Measurements from ENCODE around the gene RBM6. TPM values are rescaled to one million over a fixed set of nuclear protein-coding genes. Genes with fewer than 3 reads are reported as not detected.

RBM6 gene
- polyA plus RNA-seq, 2 donors, result 36.5 to 101 TPM

DNA sequence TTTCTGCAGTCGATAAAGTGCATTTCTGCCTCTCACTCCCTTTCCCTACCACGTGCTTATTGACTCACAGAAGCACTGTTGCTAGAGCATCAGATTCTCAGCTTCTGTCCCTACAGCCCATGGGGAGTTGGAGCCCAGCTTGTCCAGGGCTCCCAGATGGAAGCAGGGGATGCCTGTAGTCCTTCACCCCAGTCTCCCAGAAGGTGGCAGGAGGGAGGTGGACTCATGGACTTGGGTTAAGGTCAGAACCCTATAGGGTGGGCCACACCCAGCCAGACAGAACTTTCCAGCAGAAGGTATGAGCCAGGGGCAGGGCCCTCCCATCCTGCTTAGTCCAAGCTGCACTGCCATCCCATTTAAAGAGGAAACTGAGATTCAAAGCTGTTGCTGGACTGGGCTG, 182.1 kb downstream of the RBM6 start:
- peaks cover 12 to 31% of the 10 kb centered on the region in 2 donors for H3K36me3 ChIP-seq (ENCODE audit: control insufficient read depth in 2 of 2, insufficient read depth in 2 of 2, low read length in 1 of 2)
- WGBS, 2 donors, result 52 to 66% methylated on average over 2 of the region's 2 CpGs
- no peaks in the 10 kb centered on the region for H3K27me3 ChIP-seq (ENCODE audit: control insufficient read depth in 1 of 2, insufficient read depth in 2 of 2, low read length in 2 of 2)
- H3K4me1 ChIP-seq (ENCODE audit: control insufficient read depth in 2 of 2, insufficient read depth in 2 of 2, low read length in 1 of 2), result peaks cover 12 to 34% of the 10 kb centered on the region in 2 donors
- peak overlapping the region in 1 of 2 donors; percentile 72 for H3K27ac ChIP-seq (ENCODE audit: low read depth in 2 of 2, low read length in 1 of 2)
- H3K9me3 ChIP-seq (ENCODE audit: control insufficient read depth in 2 of 2, insufficient read depth in 1 of 2, low read depth in 1 of 2, low read length in 1 of 2), result no peaks in the 10 kb centered on the region
- no peak overlapping the region for H3K4me3 ChIP-seq (ENCODE audit: low read depth in 1 of 2, low read length in 2 of 2)

GRCh38 chr3:50122661-50123391, 182.9 kb downstream of the RBM6 start:
- WGBS, 2 donors, result 67 to 77% methylated on average over 14 of the region's 14 CpGs

DNA sequence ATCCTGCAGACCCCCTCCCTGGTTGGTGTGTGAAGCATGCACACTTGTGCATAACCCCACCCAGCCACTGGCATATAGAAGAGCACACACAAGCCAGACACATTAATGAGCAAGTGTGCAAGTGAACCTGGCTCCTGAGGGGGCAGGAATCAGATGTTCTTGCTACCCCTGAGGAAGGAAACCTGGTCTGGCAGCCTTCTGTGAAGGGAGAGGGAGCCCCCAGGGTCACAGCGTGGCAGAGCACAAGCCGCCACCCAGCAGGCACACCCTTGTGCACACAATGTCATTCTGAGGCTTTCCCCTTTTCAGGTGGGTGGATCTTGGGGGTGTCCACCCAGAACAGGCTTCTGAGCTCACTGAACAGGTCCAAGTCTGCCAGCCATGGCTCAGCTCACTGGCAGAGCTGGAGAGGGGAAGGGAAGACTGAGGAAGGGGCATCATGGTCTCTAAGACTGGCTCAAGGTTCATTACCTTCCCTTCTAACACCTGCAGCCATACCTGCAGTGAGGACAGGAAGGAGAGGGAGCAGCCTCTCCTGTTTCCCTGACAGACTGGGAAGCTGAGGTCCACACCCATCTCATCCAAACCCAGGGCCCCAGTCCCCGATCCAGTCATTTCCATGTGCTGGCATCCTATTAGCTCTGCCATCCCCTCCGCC, 183.6 kb downstream of the RBM6 start:
- 40 to 44% methylated on average over 4 of the region's 4 CpGs for WGBS, 2 donors
- no peaks in the 10 kb centered on the region for H3K9me3 ChIP-seq (ENCODE audit: control insufficient read depth in 2 of 2, insufficient read depth in 1 of 2, low read depth in 1 of 2, low read length in 1 of 2)
- H3K4me3 ChIP-seq (ENCODE audit: low read depth in 1 of 2, low read length in 2 of 2), result no peak overlapping the region

More at GRCh38 chr3:50122661-50123391, 182.9 kb downstream of the RBM6 start:
- Histone ChIP-seq H3K27me3 (ENCODE audit: control insufficient read depth in 1 of 2, insufficient read depth in 2 of 2, low read length in 2 of 2) (no peaks in the 10 kb centered on the region), H3K36me3 (ENCODE audit: control insufficient read depth in 2 of 2, insufficient read depth in 2 of 2, low read length in 1 of 2) (peaks cover 6 to 26% of the 10 kb centered on the region in 2 donors), H3K27ac (ENCODE audit: low read depth in 2 of 2, low read length in 1 of 2) (peak overlapping the region; percentile 27 to 72), H3K4me3 (ENCODE audit: low read depth in 1 of 2, low read length in 2 of 2) (no peak overlapping the region), H3K4me1 (ENCODE audit: control insufficient read depth in 2 of 2, insufficient read depth in 2 of 2, low read length in 1 of 2) (peaks cover 12 to 34% of the 10 kb centered on the region in 2 donors), H3K9me3 (ENCODE audit: control insufficient read depth in 2 of 2, insufficient read depth in 1 of 2, low read depth in 1 of 2, low read length in 1 of 2) (no peaks in the 10 kb centered on the region)

GRCh38 chr3:50124052-50124799, 184.3 kb downstream of the RBM6 start:
- H3K4me3 ChIP-seq (ENCODE audit: low read depth in 1 of 2, low read length in 2 of 2), result no peak overlapping the region
- peaks cover 0 to 14% of the 10 kb centered on the region in 2 donors for H3K36me3 ChIP-seq (ENCODE audit: control insufficient read depth in 2 of 2, insufficient read depth in 2 of 2, low read length in 1 of 2)
- H3K4me1 ChIP-seq (ENCODE audit: control insufficient read depth in 2 of 2, insufficient read depth in 2 of 2, low read length in 1 of 2), result peaks cover 12 to 34% of the 10 kb centered on the region in 2 donors
- peak overlapping the region in 1 of 2 donors; percentile 66 for H3K27ac ChIP-seq (ENCODE audit: low read depth in 2 of 2, low read length in 1 of 2)
- WGBS, 2 donors, result 18 to 25% methylated on average over 15 of the region's 15 CpGs
- no peaks in the 10 kb centered on the region for H3K9me3 ChIP-seq (ENCODE audit: control insufficient read depth in 2 of 2, insufficient read depth in 1 of 2, low read depth in 1 of 2, low read length in 1 of 2)
- no peaks in the 10 kb centered on the region for H3K27me3 ChIP-seq (ENCODE audit: control insufficient read depth in 1 of 2, insufficient read depth in 2 of 2, low read length in 2 of 2)

More for the DNA sequence above, 183.6 kb downstream of the RBM6 start:
- Histone ChIP-seq H3K27me3 (ENCODE audit: control insufficient read depth in 1 of 2, insufficient read depth in 2 of 2, low read length in 2 of 2) (no peaks in the 10 kb centered on the region), H3K36me3 (ENCODE audit: control insufficient read depth in 2 of 2, insufficient read depth in 2 of 2, low read length in 1 of 2) (peaks cover 2 to 19% of the 10 kb centered on the region in 2 donors), H3K27ac (ENCODE audit: low read depth in 2 of 2, low read length in 1 of 2) (peak overlapping the region; percentile 47 to 66), H3K4me1 (ENCODE audit: control insufficient read depth in 2 of 2, insufficient read depth in 2 of 2, low read length in 1 of 2) (peaks cover 12 to 34% of the 10 kb centered on the region in 2 donors)

DNA sequence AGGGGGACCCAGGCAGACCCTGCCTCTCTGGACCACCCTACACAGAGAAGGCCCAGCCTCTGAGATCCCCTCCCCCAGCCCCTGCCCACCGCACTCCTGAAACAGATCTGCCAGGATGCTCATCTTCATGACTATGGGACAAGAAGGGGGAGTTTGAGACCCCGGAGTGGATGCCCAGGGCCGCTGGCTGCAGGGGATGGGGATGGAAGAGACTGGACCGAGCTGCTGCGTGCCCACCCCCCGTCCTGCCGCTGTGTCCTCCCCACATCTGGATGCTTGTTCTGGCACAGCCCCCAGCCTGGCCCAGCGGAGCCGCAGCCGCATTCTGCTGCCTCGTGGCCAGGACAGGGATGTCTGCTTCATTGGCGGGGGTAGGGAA, 184.8 kb downstream of the RBM6 start:
- H3K36me3 ChIP-seq (ENCODE audit: control insufficient read depth in 2 of 2, insufficient read depth in 2 of 2, low read length in 1 of 2), result peaks cover 0 to 10% of the 10 kb centered on the region in 2 donors
- 40 to 61% methylated on average over 12 of the region's 12 CpGs for WGBS, 2 donors
- no peaks in the 10 kb centered on the region for H3K27me3 ChIP-seq (ENCODE audit: control insufficient read depth in 1 of 2, insufficient read depth in 2 of 2, low read length in 2 of 2)
- peaks cover 12 to 34% of the 10 kb centered on the region in 2 donors for H3K4me1 ChIP-seq (ENCODE audit: control insufficient read depth in 2 of 2, insufficient read depth in 2 of 2, low read length in 1 of 2)
- peak overlapping the region in 1 of 2 donors; percentile 6 for H3K27ac ChIP-seq (ENCODE audit: low read depth in 2 of 2, low read length in 1 of 2)
- H3K4me3 ChIP-seq (ENCODE audit: low read depth in 1 of 2, low read length in 2 of 2), result no peak overlapping the region
- no peaks in the 10 kb centered on the region for H3K9me3 ChIP-seq (ENCODE audit: control insufficient read depth in 2 of 2, insufficient read depth in 1 of 2, low read depth in 1 of 2, low read length in 1 of 2)

DNA sequence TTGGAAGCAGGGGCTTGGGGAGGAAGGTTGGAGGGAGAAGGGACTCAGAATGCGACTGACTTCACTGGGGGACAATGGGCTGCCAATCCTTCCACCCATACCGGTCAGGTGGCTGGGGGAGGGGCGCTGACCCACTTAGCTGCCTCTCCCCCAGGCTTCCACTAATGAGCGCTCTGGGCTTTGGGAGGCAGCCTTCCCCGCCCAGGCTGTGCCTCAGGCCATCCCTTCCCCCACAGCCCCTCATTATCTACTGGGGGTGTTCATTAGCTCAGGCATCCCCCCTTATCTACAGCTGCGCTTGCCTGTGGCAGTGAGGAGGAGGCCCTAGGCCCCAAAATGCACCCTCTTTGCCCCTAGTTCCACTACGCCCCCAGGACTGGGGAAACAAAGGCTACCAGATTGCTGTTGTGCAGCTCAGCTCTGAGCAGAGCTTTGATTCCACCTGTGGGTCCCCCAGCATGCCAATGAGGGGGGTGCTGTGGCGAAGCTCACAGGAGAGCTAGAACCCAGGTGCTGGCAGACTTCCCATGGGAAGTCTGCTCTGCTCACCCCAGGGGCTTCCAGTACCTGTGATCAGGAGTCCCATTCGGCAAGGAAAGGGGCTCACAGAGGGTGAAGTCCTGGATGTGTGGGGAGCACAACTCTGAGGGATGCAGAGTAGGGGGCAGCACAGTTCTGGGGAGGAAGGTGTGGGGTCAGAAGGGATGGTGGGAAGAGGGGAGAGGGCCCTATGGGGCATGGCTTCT, 185.8 kb downstream of the RBM6 start:
- peaks cover 12 to 34% of the 10 kb centered on the region in 2 donors for H3K4me1 ChIP-seq (ENCODE audit: control insufficient read depth in 2 of 2, insufficient read depth in 2 of 2, low read length in 1 of 2)
- H3K9me3 ChIP-seq (ENCODE audit: control insufficient read depth in 2 of 2, insufficient read depth in 1 of 2, low read depth in 1 of 2, low read length in 1 of 2), result no peaks in the 10 kb centered on the region
- H3K36me3 ChIP-seq (ENCODE audit: control insufficient read depth in 2 of 2, insufficient read depth in 2 of 2, low read length in 1 of 2), result peaks cover 0 to 6% of the 10 kb centered on the region in 2 donors
- no peak overlapping the region for H3K4me3 ChIP-seq (ENCODE audit: low read depth in 1 of 2, low read length in 2 of 2)
- 73 to 80% methylated on average over 8 of the region's 9 CpGs for WGBS, 2 donors
- H3K27ac ChIP-seq (ENCODE audit: low read depth in 2 of 2, low read length in 1 of 2), result no peak overlapping the region
- no peaks in the 10 kb centered on the region for H3K27me3 ChIP-seq (ENCODE audit: control insufficient read depth in 1 of 2, insufficient read depth in 2 of 2, low read length in 2 of 2)

GRCh38 chr3:50126287-50127211, 186.6 kb downstream of the RBM6 start:
- H3K4me3 ChIP-seq (ENCODE audit: low read depth in 1 of 2, low read length in 2 of 2), result no peak overlapping the region
- H3K9me3 ChIP-seq (ENCODE audit: control insufficient read depth in 2 of 2, insufficient read depth in 1 of 2, low read depth in 1 of 2, low read length in 1 of 2), result no peaks in the 10 kb centered on the region
- no peaks in the 10 kb centered on the region for H3K36me3 ChIP-seq (ENCODE audit: control insufficient read depth in 2 of 2, insufficient read depth in 2 of 2, low read length in 1 of 2)
- H3K4me1 ChIP-seq (ENCODE audit: control insufficient read depth in 2 of 2, insufficient read depth in 2 of 2, low read length in 1 of 2), result peaks cover 12 to 34% of the 10 kb centered on the region in 2 donors
- no peak overlapping the region for H3K27ac ChIP-seq (ENCODE audit: low read depth in 2 of 2, low read length in 1 of 2)
- 54 to 68% methylated on average over 13 to 16 of the region's 16 CpGs for WGBS, 2 donors
- H3K27me3 ChIP-seq (ENCODE audit: control insufficient read depth in 1 of 2, insufficient read depth in 2 of 2, low read length in 2 of 2), result no peaks in the 10 kb centered on the region

Data from esophagus (tissue), 2 donors.